SK-N-SH (cell line): ENCODE measurements around the gene AKR1A1. TPM values are rescaled to one million over a fixed set of nuclear protein-coding genes. Genes with fewer than 3 reads are reported as not detected.

ENCODE experiments used
- CTCF ChIA-PET: fragments of 300-600, 350-600 bp; formaldehyde crosslinking; extraction: SDS; loops from one replicate; lab custom pipeline; 2021; lab: Yijun Ruan, JAX
- POLR2A ChIA-PET: fragments of 350-600 bp; sonication (Branson Sonifier 250); formaldehyde crosslinking; extraction: SDS; loops from one replicate; lab custom pipeline; 2020; ENCODE audit warnings: antibody characterized with exemption, inconsistent platforms; lab: Yijun Ruan, JAX
- DNase-seq: peaks from one replicate; pipeline ENCODE4 v3.0.0; 2012
- H2AFZ ChIP-seq: fragments of 200-600 bp; sonication (generic); 2 replicates; pipeline ENCODE4 v1.8.1; 2016; ENCODE audit warnings: antibody characterized with exemption, mild to moderate bottlenecking, low read depth
- H3F3A ChIP-seq: fragments of 200-600 bp; sonication (generic); replicated peaks from 2 replicates; pipeline ENCODE3; 2016; ENCODE audit warnings: antibody characterized with exemption, mild to moderate bottlenecking; ENCODE audit not compliant: insufficient read depth
- H3K27ac ChIP-seq, 2 experiments: fragments of 200-500 bp in 1 of 2; fragments of 200-600 bp in 1 of 2; sonication (Bioruptor generic) in 1 of 2; sonication (generic), shearing (Covaris generic) in 1 of 2; 2 replicates each; pipeline versions ENCODE4 v1.5.1 to v1.6.1; 2014 to 2016; ENCODE audit warnings: low read depth in 2 of 2, inconsistent platforms in 1 of 2, low read length in 1 of 2, mild to moderate bottlenecking in 1 of 2, mixed read lengths in 1 of 2
- H3K27me3 ChIP-seq: fragments of 200-600 bp; sonication (generic), shearing (Covaris generic); 2 replicates; pipeline ENCODE4 v1.6.1; 2016; ENCODE audit warnings: mixed run types; ENCODE audit not compliant: insufficient read depth
- H3K36me3 ChIP-seq, 2 experiments: fragments of 200-500 bp in 1 of 2; fragments of 200-600 bp in 1 of 2; sonication (Bioruptor generic) in 1 of 2; sonication (generic) in 1 of 2; replicated peaks in 1 of 2; 2 replicates each; pipeline versions ENCODE3 to v1.5.1; 2014 to 2016; ENCODE audit warnings: low read length in 1 of 2, mild to moderate bottlenecking in 1 of 2; ENCODE audit not compliant: insufficient read depth in 2 of 2, control insufficient read depth in 1 of 2
- H3K4me1 ChIP-seq, 2 experiments: fragments of 200-500 bp in 1 of 2; fragments of 200-600 bp in 1 of 2; sonication (Bioruptor generic) in 1 of 2; sonication (generic), shearing (Covaris generic) in 1 of 2; 2 replicates each; pipeline versions ENCODE4 v1.5.1 to v1.6.1; 2014 to 2016; ENCODE audit warnings: low read depth in 1 of 2, low read length in 1 of 2, mixed run types in 1 of 2; ENCODE audit not compliant: insufficient read depth in 2 of 2, control insufficient read depth in 1 of 2
- H3K4me2 ChIP-seq: fragments of 200-600 bp; sonication (generic), shearing (Covaris generic); 2 replicates; pipeline ENCODE4 v1.6.1; 2017; ENCODE audit warnings: mixed run types
- H3K4me3 ChIP-seq, 2 experiments: fragments of 200-500 bp in 1 of 2; fragments of 200-600 bp in 1 of 2; sonication (Bioruptor generic) in 1 of 2; sonication (generic), shearing (Covaris generic) in 1 of 2; 2 replicates each; pipeline versions ENCODE4 v1.5.1 to v1.8.1; 2014 to 2016; ENCODE audit warnings: low read depth in 2 of 2, inconsistent platforms in 1 of 2, low read length in 1 of 2, mild to moderate bottlenecking in 1 of 2, mixed read lengths in 1 of 2, moderate library complexity in 1 of 2
- H3K79me2 ChIP-seq: fragments of 200-600 bp; sonication (generic); 2 replicates; pipeline ENCODE4 v1.8.1; 2017; ENCODE audit warnings: mild to moderate bottlenecking; ENCODE audit not compliant: insufficient read depth
- H3K9ac ChIP-seq: fragments of 200-600 bp; sonication (generic); 2 replicates; pipeline ENCODE4 v1.6.1; 2017; ENCODE audit warnings: mixed run types
- H3K9me2 ChIP-seq: fragments of 200-600 bp; sonication (generic); 2 replicates; pipeline ENCODE4 v1.6.1; 2017; ENCODE audit warnings: mixed run types
- H3K9me3 ChIP-seq: fragments of 200-600 bp; sonication (generic); 2 replicates; pipeline ENCODE4 v1.6.1; 2017; ENCODE audit warnings: mixed run types, mild to moderate bottlenecking, moderate library complexity
- H4K20me1 ChIP-seq: fragments of 200-600 bp; sonication (generic); 2 replicates; pipeline ENCODE4 v1.6.1; 2017; ENCODE audit warnings: mild to moderate bottlenecking, mixed run types; ENCODE audit not compliant: insufficient read depth
- CHD2 ChIP-seq: fragments of 150-350 bp; IDR thresholded peaks from 2 replicates; pipeline ENCODE4 v1.6.1; 2018; ENCODE audit warnings: low read length; ENCODE audit not compliant: partially characterized antibody
- FOXJ3 ChIP-seq: sonication (generic); formaldehyde crosslinking; IDR thresholded peaks from 2 replicates; pipeline ENCODE4 v1.5.1; 2020; ENCODE audit warnings: mild to moderate bottlenecking, missing genetic modification reagents
- FOXM1 ChIP-seq: IDR thresholded peaks from 2 replicates; pipeline ENCODE4 v1.4.0; 2012; ENCODE audit warnings: low read depth, mild to moderate bottlenecking
- GABPA ChIP-seq: IDR thresholded peaks from 2 replicates; pipeline ENCODE4 v1.4.0; 2012; ENCODE audit warnings: low read depth, mild to moderate bottlenecking
- GATA2 ChIP-seq: sonication (generic); formaldehyde crosslinking; IDR thresholded peaks from 2 replicates; pipeline ENCODE4 v1.5.0; 2020; ENCODE audit warnings: mild to moderate bottlenecking, missing genetic modification reagents
- JUND ChIP-seq: IDR thresholded peaks from 2 replicates; pipeline ENCODE4 v1.4.0; 2012
- MXI1 ChIP-seq: IDR thresholded peaks from 2 replicates; pipeline ENCODE4 v1.6.1; 2012; ENCODE audit warnings: mild to moderate bottlenecking, low read depth, low read length, improper control_type of control experiment
- NFIC ChIP-seq: IDR thresholded peaks from 2 replicates; pipeline ENCODE4 v1.4.0; 2012; ENCODE audit warnings: borderline replicate concordance
- NRF1 ChIP-seq: IDR thresholded peaks from 2 replicates; pipeline ENCODE4 v1.6.1; 2012; ENCODE audit warnings: low read depth, mild to moderate bottlenecking, low read length
- RAD21 ChIP-seq: IDR thresholded peaks from 2 replicates; pipeline ENCODE4 v1.6.1; 2012; ENCODE audit warnings: mild to moderate bottlenecking, low read length
- RCOR1 ChIP-seq: fragments of 150-350 bp; IDR thresholded peaks from 2 replicates; pipeline ENCODE4 v1.6.1; 2017; ENCODE audit warnings: antibody characterized with exemption, low read length
- RFX5 ChIP-seq: IDR thresholded peaks from 2 replicates; pipeline ENCODE4 v1.6.1; 2012; ENCODE audit warnings: mild to moderate bottlenecking, improper control_type of control experiment, low read length
- RXRA ChIP-seq: IDR thresholded peaks from 2 replicates; pipeline ENCODE4 v1.4.0; 2012; ENCODE audit warnings: low read depth, mild to moderate bottlenecking, borderline replicate concordance
- SIN3A ChIP-seq: IDR thresholded peaks from 2 replicates; pipeline ENCODE4 v1.6.1; 2012; ENCODE audit warnings: low read depth, mild to moderate bottlenecking, low read length, moderate library complexity, borderline replicate concordance
- TAF1 ChIP-seq: IDR thresholded peaks from 2 replicates; pipeline ENCODE4 v1.6.1; 2012; ENCODE audit warnings: low read depth, mild to moderate bottlenecking, low read length, moderate library complexity, borderline replicate concordance
- TCF12 ChIP-seq: IDR thresholded peaks from 2 replicates; pipeline ENCODE4 v1.4.0; 2012
- TEAD4 ChIP-seq: IDR thresholded peaks from 2 replicates; pipeline ENCODE4 v1.4.0; 2012; ENCODE audit warnings: mild to moderate bottlenecking, borderline replicate concordance; ENCODE audit not compliant: insufficient read depth
- WGBS: methylation state at CpG from one replicate; pipeline ENCODE4 v1.1.6; 2017; ENCODE audit warnings: low lambda C conversion rate; 5-methylcytosine and 5-hydroxymethylcytosine counted together
- polyA plus RNA-seq, 3 experiments: library from polyadenylated mRNA; depleted of rRNA; stranded (reverse); fragments of >200 nt; gene quantifications; 2 replicates each; pipeline ENCODE4 v1.2.3, GENCODE V29; 2012
- TF ChIP-seq, protein P1 (sequence below): fragments of 150-350 bp; IDR thresholded peaks from 2 replicates; pipeline ENCODE4 v1.6.1; 2016; ENCODE audit warnings: mild to moderate bottlenecking, low read depth, low read length
- TF ChIP-seq, protein P2 (sequence below): IDR thresholded peaks from 2 replicates; pipeline ENCODE4 v1.4.0; 2012; ENCODE audit warnings: low read depth
- TF ChIP-seq, protein P3 (sequence below): fragments of 150-350 bp; IDR thresholded peaks from 2 replicates; pipeline ENCODE4 v1.6.1; 2017; ENCODE audit warnings: antibody characterized with exemption, low read length, low read depth, borderline replicate concordance
- TF ChIP-seq, protein P4 (sequence below): IDR thresholded peaks from 2 replicates; pipeline ENCODE4 v1.4.0; 2012; ENCODE audit warnings: low read depth, borderline replicate concordance
- TF ChIP-seq, protein P5 (sequence below): fragments of 200-600 bp; sonication (generic); IDR thresholded peaks from 2 replicates; pipeline ENCODE4 v1.6.1; 2017; ENCODE audit warnings: antibody characterized with exemption, mild to moderate bottlenecking, moderate library complexity

The AKR1A1 gene
- polyA plus RNA-seq, 1 of the 3 experiments (the other 2 are of a cell fraction) = 156 TPM

DNA sequence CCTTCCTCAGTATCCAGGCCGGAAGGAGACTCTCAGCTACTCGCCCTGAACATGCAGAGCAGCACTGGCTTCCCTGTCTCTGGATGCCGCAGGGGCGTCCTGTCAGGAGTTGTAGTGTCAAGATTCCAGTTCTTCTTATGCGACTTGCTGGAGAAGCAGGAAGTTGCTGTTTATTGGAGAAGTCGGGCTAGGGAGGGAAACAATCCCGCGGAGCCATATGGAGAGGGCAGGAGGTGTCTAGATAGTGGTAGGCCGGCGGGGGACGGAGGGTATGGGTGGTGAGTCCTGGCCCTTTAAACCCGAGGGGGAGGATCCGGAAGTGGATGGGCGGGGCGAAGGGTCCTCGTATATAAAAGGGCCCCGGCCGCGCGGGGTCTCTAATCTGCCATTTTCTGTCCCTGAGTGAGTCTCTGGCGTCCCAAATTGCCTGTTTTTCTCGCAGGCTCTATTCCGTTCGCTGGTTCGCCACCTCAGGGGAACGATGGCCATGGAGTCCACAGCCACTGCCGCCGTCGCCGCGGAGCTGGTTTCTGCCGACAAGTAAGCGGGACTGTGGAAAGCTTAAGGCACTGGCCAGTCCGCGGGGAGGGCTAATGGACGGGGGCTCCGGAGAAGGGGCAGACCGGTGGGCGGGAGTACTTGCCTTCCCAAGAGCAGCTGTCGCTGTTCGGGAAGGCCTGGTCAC is 33.2 kb downstream of the AKR1A1 start, which contains the start of gene NASP (continued):
- TF ChIP-seq RAD21 (no peak), RFX5 (0 out of 2 replicates have a peak, but pooled peaks have one; percentile 13), TCF12 (no peak), TAF1 (peak; percentile 91; the same call in 1 of the 2 replicates), JUND (no peak), CHD2 (no peak), GABPA (peak; percentile 74), NFIC (no peak), GATA2 (CRISPR knock-in tag) (no peak), SIN3A (peak; percentile 88), RCOR1 (no peak)
- TF ChIP-seq, protein P1, sequence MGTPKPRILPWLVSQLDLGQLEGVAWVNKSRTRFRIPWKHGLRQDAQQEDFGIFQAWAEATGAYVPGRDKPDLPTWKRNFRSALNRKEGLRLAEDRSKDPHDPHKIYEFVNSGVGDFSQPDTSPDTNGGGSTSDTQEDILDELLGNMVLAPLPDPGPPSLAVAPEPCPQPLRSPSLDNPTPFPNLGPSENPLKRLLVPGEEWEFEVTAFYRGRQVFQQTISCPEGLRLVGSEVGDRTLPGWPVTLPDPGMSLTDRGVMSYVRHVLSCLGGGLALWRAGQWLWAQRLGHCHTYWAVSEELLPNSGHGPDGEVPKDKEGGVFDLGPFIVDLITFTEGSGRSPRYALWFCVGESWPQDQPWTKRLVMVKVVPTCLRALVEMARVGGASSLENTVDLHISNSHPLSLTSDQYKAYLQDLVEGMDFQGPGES = no peak

DNA sequence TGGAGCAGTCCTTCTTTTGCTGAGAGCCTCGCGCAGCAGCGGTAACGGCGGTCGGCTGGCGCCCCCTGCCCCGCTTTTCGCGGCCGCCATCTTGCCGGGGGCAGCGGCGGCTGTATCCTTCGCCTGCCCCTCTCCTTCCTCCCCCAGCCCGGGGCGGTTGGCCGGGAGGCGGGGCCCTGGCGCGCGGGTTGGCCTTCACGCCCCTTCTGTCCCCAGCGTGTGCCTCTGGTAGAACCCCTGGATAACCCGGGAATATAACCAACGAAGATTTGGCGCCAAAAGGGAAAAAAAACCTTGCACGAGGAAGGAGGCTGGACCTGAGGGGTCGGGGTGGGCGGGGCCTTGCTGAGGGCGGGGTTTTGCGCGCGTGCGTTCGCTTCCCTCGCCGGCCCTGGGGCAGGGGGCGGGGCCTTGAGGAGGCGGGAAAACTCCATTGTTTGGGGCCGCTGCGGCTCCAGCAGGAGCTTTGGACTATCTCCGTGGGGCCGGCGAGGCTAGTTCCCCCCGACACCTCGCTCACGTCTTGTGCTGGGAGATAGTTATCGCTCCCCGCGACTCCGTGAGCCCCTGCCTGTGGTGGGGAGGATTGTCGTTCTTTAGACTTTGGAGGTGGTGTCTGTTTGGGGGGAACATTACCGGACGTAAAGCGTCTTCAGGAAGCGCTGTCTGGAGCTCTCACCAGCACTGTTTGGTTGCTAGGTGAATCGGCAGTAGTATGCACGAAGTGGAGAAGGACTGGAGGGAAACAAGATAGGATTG is 33.9 kb downstream of the AKR1A1 start:
- Histone ChIP-seq H3K4me3 (peak overlapping the region; percentile 76 to 97), H3K79me2 (peaks cover 54% of the 10 kb centered on the region)
- WGBS = 1% methylated on average over 36 of the region's 59 CpGs
- TF ChIP-seq, protein P2, sequence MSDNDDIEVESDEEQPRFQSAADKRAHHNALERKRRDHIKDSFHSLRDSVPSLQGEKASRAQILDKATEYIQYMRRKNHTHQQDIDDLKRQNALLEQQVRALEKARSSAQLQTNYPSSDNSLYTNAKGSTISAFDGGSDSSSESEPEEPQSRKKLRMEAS = peak; percentile 38
- peak; percentile 24; the same call in 1 of the 2 replicates for TF ChIP-seq MXI1
- no peak for TF ChIP-seq GATA2 (CRISPR knock-in tag)
- TF ChIP-seq TCF12 = no peak
- TF ChIP-seq, protein P3, sequence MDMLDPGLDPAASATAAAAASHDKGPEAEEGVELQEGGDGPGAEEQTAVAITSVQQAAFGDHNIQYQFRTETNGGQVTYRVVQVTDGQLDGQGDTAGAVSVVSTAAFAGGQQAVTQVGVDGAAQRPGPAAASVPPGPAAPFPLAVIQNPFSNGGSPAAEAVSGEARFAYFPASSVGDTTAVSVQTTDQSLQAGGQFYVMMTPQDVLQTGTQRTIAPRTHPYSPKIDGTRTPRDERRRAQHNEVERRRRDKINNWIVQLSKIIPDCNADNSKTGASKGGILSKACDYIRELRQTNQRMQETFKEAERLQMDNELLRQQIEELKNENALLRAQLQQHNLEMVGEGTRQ = no peak
- TF ChIP-seq FOXJ3 (CRISPR knock-in tag) = no peak
- TF ChIP-seq RFX5 = peak; percentile 84
- TF ChIP-seq GABPA = no peak; the same call in 1 of the 2 replicates
- TF ChIP-seq, protein P1 = no peak
- no peak for TF ChIP-seq TEAD4
- no peak for TF ChIP-seq FOXM1
- TF ChIP-seq, protein P4, sequence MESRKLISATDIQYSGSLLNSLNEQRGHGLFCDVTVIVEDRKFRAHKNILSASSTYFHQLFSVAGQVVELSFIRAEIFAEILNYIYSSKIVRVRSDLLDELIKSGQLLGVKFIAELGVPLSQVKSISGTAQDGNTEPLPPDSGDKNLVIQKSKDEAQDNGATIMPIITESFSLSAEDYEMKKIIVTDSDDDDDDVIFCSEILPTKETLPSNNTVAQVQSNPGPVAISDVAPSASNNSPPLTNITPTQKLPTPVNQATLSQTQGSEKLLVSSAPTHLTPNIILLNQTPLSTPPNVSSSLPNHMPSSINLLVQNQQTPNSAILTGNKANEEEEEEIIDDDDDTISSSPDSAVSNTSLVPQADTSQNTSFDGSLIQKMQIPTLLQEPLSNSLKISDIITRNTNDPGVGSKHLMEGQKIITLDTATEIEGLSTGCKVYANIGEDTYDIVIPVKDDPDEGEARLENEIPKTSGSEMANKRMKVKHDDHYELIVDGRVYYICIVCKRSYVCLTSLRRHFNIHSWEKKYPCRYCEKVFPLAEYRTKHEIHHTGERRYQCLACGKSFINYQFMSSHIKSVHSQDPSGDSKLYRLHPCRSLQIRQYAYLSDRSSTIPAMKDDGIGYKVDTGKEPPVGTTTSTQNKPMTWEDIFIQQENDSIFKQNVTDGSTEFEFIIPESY = no peak
- TF ChIP-seq, protein P5, sequence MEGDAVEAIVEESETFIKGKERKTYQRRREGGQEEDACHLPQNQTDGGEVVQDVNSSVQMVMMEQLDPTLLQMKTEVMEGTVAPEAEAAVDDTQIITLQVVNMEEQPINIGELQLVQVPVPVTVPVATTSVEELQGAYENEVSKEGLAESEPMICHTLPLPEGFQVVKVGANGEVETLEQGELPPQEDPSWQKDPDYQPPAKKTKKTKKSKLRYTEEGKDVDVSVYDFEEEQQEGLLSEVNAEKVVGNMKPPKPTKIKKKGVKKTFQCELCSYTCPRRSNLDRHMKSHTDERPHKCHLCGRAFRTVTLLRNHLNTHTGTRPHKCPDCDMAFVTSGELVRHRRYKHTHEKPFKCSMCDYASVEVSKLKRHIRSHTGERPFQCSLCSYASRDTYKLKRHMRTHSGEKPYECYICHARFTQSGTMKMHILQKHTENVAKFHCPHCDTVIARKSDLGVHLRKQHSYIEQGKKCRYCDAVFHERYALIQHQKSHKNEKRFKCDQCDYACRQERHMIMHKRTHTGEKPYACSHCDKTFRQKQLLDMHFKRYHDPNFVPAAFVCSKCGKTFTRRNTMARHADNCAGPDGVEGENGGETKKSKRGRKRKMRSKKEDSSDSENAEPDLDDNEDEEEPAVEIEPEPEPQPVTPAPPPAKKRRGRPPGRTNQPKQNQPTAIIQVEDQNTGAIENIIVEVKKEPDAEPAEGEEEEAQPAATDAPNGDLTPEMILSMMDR = peak; percentile 37; the same call in 1 of the 2 replicates
- no peak for TF ChIP-seq RXRA
- peak; percentile 43 for TF ChIP-seq NRF1

More for the DNA sequence above, 33.9 kb downstream of the AKR1A1 start:
- peak overlapping the region; percentile 96 for H3K9ac ChIP-seq
- no peaks in the 10 kb centered on the region for H3K9me2 ChIP-seq
- no peaks in the 10 kb centered on the region for H3K9me3 ChIP-seq
- DNase-seq = peak; percentile 95
- H3K27me3 ChIP-seq = no peaks in the 10 kb centered on the region
- peak overlapping the region; percentile 77; the same call in 1 of the 2 replicates for H2AFZ ChIP-seq
- peaks cover 5 to 9% of the 10 kb centered on the region in 2 experiments; a peak in 3 of 4 replicates for H3K4me1 ChIP-seq
- no peaks in the 10 kb centered on the region for H3K36me3 ChIP-seq
- ChIA-PET CTCF (interaction anchor here (0.8 to 6.5 kb wide), 4 partner anchors 14 to 72 kb away, joined by 3 to 55 read pairs (median 5); no protein-coding TSS in a partner anchor), POLR2A (interaction anchor here (1.0 to 4.7 kb wide), 5 partner anchors 34 to 245 kb away, joined by 3 to 32 read pairs (median 7); partner anchors contain the start of genes AKR1A1, GPBP1L1, PRDX1 and TOE1)
- peaks cover 8% of the 10 kb centered on the region for H3F3A ChIP-seq
- H3K27ac ChIP-seq = peak overlapping the region; percentile 89 to 90
- peak overlapping the region; percentile 96 for H3K4me2 ChIP-seq
- peaks cover 48% of the 10 kb centered on the region for H4K20me1 ChIP-seq
